Gastrocnemius medialis (tissue), 4 donors: Measurements from ENCODE around the gene ZNF521. TPM values are rescaled to one million over a fixed set of nuclear protein-coding genes. Genes with fewer than 3 reads are reported as not detected.

Experiments used
- ATAC-seq, 2 donors: fragments of 150-250 bp; one replicate each; pipeline ENCODE4 v1.9.1; 2016
- DNase-seq, 2 donors: peaks; one replicate each; pipeline ENCODE4 v3.0.0-alpha.2; 2019
- H3K27ac ChIP-seq, 4 donors: fragments of 200-600 bp; sonication (generic); 1 replicate in 1 of 4; 2 replicates in 3 of 4; pipeline ENCODE4 v1.5.1; 2016 to 2018; ENCODE audit warnings: mild to moderate bottlenecking in 2 of 4, moderate library complexity in 1 of 4
- H3K27me3 ChIP-seq, 3 donors: fragments of 200-600 bp; sonication (generic) in 2 of 3; 1 replicate in 1 of 3; 2 replicates in 2 of 3; pipeline versions ENCODE4 v1.5.1 to v1.6.0; 2016 to 2019; ENCODE audit warnings: mild to moderate bottlenecking in 1 of 3, moderate library complexity in 1 of 3
- H3K36me3 ChIP-seq, 2 donors: fragments of 200-600 bp; sonication (generic) in 1 of 2; one replicate each; pipeline ENCODE4 v1.5.1; 2017 to 2018
- H3K4me1 ChIP-seq, 2 donors: fragments of 200-600 bp; sonication (generic) in 1 of 2; one replicate each; pipeline ENCODE4 v1.5.1; 2016 to 2017; ENCODE audit warnings: mild to moderate bottlenecking in 2 of 2
- H3K4me3 ChIP-seq, 4 donors: fragments of 200-600 bp; sonication (generic) in 3 of 4; 1 replicate in 1 of 4; 2 replicates in 3 of 4; pipeline ENCODE4 v1.5.1; 2016 to 2019; ENCODE audit warnings: mild to moderate bottlenecking in 2 of 4
- H3K9me3 ChIP-seq, 3 donors: fragments of 200-600 bp; sonication (generic) in 2 of 3; 1 replicate in 1 of 3; 2 replicates in 2 of 3; pipeline ENCODE4 v1.5.1; 2016 to 2019
- POLR2A ChIP-seq, 2 donors: fragments of 450-650 bp; IDR thresholded peaks; one replicate each; pipeline ENCODE4 v1.6.1; 2017; ENCODE audit warnings: antibody characterized with exemption in 2 of 2, mild to moderate bottlenecking in 2 of 2, moderate library complexity in 2 of 2
- in situ Hi-C, 4 donors: fragments of 200-750 bp; cut with MboI; loops; one replicate each; pipeline versions ENCODE4 v1.15.0 to v1.8.0; 2017; ENCODE audit warnings: low sequenced_read_pairs in 4 of 4
- intact Hi-C: fragments of 100-400 bp; cut with DNase I; formaldehyde crosslinking; loops from one replicate; pipeline ENCODE4 v1.15.1; 2023; ENCODE audit warnings: low total_unique reads
- total RNA-seq, 4 donors: library from RNA; depleted of rRNA; stranded (reverse); fragments of >200 nt; gene quantifications; one replicate each; pipeline versions ENCODE4 v1.1.0 to v1.2.3, GENCODE V29; 2016
- TF ChIP-seq, protein P1 (sequence below), 5 experiments: fragments of 450-650 bp in 3 of 5; fragments of 200-600 bp in 2 of 5; sonication (generic) in 2 of 5; IDR thresholded peaks in 4 of 5; conservative IDR thresholded peaks in 1 of 5; 1 replicate in 4 of 5; 2 replicates in 1 of 5; pipeline ENCODE4 v1.5.1; 2016 to 2019; ENCODE audit warnings: antibody characterized with exemption in 5 of 5, mild to moderate bottlenecking in 3 of 5, moderate library complexity in 3 of 5

ZNF521 gene
- total RNA-seq, 4 donors from 2014 or later, result 3.5 to 15.6 (median 4.7) TPM

DNA sequence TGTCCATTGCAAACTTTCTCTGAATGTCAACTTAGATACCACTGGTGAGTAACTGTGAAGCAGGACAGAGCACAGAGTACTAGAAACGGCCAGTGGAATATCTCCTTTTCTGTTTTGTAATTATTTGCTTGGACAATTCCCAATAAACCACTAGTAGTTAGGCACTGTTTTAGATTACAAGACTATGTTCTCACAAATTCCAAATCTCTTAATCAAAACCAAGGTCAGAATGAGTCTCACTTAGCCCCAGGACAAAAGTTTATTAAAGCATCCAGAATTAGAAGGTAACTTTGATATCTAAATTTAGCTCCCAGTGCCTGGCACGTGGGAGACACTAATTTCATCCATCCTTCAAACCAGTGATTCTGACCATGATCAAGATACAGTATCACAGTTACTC, 89.0 kb downstream of the ZNF521 start:
- no peak for DNase-seq
- Histone ChIP-seq H3K27me3 (no peaks in the 10 kb centered on the region), H3K4me1 (peaks cover 0 to 12% of the 10 kb centered on the region in 2 donors), H3K9me3 (no peaks in the 10 kb centered on the region), H3K27ac (no peak overlapping the region), H3K36me3 (no peaks in the 10 kb centered on the region), H3K4me3 (no peak overlapping the region)
- intact Hi-C loops, result no loop called here
- in situ Hi-C loops, result no loop called here
- no peak for TF ChIP-seq POLR2A (IDR thresholded peaks at IDR 0.05)
- ATAC-seq, result no peak

DNA sequence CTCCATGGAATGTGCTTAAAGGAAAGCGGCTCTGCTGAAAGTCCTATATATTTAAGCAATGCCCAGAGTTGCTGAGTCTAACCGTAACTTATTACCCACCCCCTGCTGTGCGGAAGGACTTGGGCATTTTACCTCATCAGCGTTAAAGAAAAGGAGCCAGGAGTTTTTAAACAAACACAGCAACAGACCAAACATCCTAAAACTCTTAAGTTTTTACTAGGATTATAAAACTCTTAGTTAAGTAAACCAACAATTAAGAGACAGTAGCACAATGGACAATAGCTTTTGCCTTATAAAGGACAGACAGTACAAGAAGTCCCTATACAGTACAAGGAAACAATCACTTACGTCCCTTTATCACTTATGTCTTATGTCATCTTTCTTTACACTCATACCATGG, 90.2 kb downstream of the ZNF521 start:
- in situ Hi-C loops, result no loop called here
- Histone ChIP-seq H3K4me3 (no peak overlapping the region), H3K27ac (no peak overlapping the region), H3K4me1 (peaks cover 0 to 12% of the 10 kb centered on the region in 2 donors), H3K9me3 (no peaks in the 10 kb centered on the region), H3K36me3 (no peaks in the 10 kb centered on the region), H3K27me3 (no peaks in the 10 kb centered on the region)
- no peak for DNase-seq
- no peak for ATAC-seq
- TF ChIP-seq POLR2A (IDR thresholded peaks at IDR 0.05), result no peak
- TF ChIP-seq, protein P1, sequence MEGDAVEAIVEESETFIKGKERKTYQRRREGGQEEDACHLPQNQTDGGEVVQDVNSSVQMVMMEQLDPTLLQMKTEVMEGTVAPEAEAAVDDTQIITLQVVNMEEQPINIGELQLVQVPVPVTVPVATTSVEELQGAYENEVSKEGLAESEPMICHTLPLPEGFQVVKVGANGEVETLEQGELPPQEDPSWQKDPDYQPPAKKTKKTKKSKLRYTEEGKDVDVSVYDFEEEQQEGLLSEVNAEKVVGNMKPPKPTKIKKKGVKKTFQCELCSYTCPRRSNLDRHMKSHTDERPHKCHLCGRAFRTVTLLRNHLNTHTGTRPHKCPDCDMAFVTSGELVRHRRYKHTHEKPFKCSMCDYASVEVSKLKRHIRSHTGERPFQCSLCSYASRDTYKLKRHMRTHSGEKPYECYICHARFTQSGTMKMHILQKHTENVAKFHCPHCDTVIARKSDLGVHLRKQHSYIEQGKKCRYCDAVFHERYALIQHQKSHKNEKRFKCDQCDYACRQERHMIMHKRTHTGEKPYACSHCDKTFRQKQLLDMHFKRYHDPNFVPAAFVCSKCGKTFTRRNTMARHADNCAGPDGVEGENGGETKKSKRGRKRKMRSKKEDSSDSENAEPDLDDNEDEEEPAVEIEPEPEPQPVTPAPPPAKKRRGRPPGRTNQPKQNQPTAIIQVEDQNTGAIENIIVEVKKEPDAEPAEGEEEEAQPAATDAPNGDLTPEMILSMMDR (IDR thresholded peaks at IDR 0.05 in 4 of 5, conservative IDR thresholded peaks at IDR 0.05 in 1 of 5), result no peak
- intact Hi-C loops, result no loop called here

DNA sequence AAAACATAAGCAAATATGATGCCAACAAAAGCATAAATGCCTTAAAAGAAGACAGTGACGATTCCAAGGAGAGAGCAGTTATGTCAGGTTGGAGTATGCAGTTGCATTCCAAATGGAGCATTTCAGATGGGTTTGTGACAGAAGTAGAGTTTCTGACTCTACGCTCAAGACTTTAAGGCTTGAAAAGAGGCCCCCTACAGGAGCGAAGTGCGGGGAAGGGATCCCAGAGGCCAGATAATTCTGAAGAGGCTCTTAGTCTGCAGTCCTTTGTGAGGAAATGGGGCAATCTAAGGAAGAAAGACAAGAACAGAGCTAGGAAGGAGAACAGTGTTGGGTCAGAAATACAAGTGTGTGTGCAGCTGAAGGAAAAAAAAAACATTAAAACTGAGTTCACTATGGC, 95.5 kb downstream of the ZNF521 start:
- H3K9me3 ChIP-seq, result no peaks in the 10 kb centered on the region
- in situ Hi-C loops (no loop called here), intact Hi-C loops (no loop called here)
- no peaks in the 10 kb centered on the region for H3K36me3 ChIP-seq
- no peak for ATAC-seq
- H3K27ac ChIP-seq, result no peak overlapping the region
- no peaks in the 10 kb centered on the region for H3K4me1 ChIP-seq
- no peaks in the 10 kb centered on the region for H3K27me3 ChIP-seq
- DNase-seq, result no peak
- H3K4me3 ChIP-seq, result no peak overlapping the region
- TF ChIP-seq, protein P1 (IDR thresholded peaks at IDR 0.05 in 4 of 5, conservative IDR thresholded peaks at IDR 0.05 in 1 of 5), result no peak
- TF ChIP-seq POLR2A (IDR thresholded peaks at IDR 0.05), result no peak

DNA sequence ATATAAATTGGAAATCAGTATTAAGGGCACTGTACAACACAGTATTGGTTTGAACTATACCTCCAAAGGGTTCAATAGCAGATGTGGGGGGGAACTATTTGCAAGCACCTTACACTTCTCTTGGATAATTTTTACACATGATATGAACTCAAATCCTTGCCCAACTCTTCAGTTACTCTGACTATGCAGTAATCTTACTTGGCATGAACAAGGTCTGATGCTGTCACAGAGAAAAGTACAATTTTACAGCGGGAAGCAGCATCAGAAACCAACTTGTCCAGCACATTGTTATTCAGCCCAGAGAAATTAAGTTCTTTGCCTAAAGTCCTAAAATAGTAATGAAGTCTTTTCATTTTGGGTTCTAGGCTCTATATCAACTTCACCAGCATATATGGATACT, 98.2 kb downstream of the ZNF521 start:
- no peak for DNase-seq
- in situ Hi-C loops, result no loop called here

DNA sequence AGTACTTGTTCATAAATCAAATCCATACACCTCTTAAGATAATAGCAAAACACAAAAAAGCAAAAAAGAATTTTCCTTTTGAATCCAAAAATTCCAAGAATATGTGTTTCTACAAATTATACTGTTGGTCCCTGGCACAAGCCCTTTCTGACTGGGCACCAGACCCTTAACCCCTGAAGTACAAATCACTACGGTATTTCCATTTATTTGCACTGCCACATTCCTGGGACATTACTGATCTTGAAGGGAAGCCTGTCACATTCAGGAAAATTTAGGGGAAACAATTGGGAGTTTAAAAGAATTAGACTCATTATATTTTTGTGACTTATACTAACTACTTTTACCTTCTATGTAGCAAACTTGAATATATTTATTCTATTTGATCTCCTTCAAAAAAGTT, 98.8 kb downstream of the ZNF521 start:
- H3K9me3 ChIP-seq, result no peaks in the 10 kb centered on the region
- H3K4me3 ChIP-seq, result no peak overlapping the region
- intact Hi-C loops (no loop called here), in situ Hi-C loops (no loop called here)
- no peak overlapping the region for H3K27ac ChIP-seq
- no peak for DNase-seq
- H3K4me1 ChIP-seq, result no peaks in the 10 kb centered on the region
- no peaks in the 10 kb centered on the region for H3K36me3 ChIP-seq
- TF ChIP-seq, protein P1 (IDR thresholded peaks at IDR 0.05 in 4 of 5, conservative IDR thresholded peaks at IDR 0.05 in 1 of 5), result no peak
- no peak for TF ChIP-seq POLR2A (IDR thresholded peaks at IDR 0.05)
- no peaks in the 10 kb centered on the region for H3K27me3 ChIP-seq
- ATAC-seq, result no peak

More for the DNA sequence above, 98.2 kb downstream of the ZNF521 start:
- no peak for TF ChIP-seq POLR2A (IDR thresholded peaks at IDR 0.05)
- TF ChIP-seq, protein P1 (IDR thresholded peaks at IDR 0.05 in 4 of 5, conservative IDR thresholded peaks at IDR 0.05 in 1 of 5), result no peak
- Histone ChIP-seq H3K4me3 (no peak overlapping the region), H3K4me1 (no peaks in the 10 kb centered on the region), H3K36me3 (no peaks in the 10 kb centered on the region), H3K9me3 (no peaks in the 10 kb centered on the region), H3K27ac (no peak overlapping the region), H3K27me3 (no peaks in the 10 kb centered on the region)
- intact Hi-C loops, result no loop called here
- ATAC-seq, result no peak
